Stomach smooth muscle (tissue), 2 donors: ENCODE measurements around the gene SMIM28.

Experiments
- H3K27ac ChIP-seq: one replicate; pipeline ENCODE4 v1.7.0; 2013; ENCODE audit warnings: mild to moderate bottlenecking, low read length, inconsistent platforms
- H3K27me3 ChIP-seq, 2 donors: one replicate each; pipeline ENCODE4 v1.7.0; 2013; ENCODE audit warnings: low read length in 2 of 2; ENCODE audit not compliant: insufficient read depth in 2 of 2, control insufficient read depth in 1 of 2
- H3K36me3 ChIP-seq, 2 donors: one replicate each; pipeline ENCODE4 v1.7.0; 2013; ENCODE audit warnings: low read length in 2 of 2; ENCODE audit not compliant: control insufficient read depth in 2 of 2, insufficient read depth in 2 of 2
- H3K4me1 ChIP-seq: one replicate; pipeline ENCODE4 v1.7.0; 2013; ENCODE audit warnings: low read length; ENCODE audit not compliant: control insufficient read depth, insufficient read depth
- H3K4me3 ChIP-seq, 2 donors: one replicate each; pipeline ENCODE4 v1.7.0; 2013; ENCODE audit warnings: low read length in 2 of 2
- H3K9ac ChIP-seq, 2 donors: one replicate each; pipeline ENCODE4 v1.7.0; 2013; ENCODE audit warnings: low read length in 2 of 2, mild to moderate bottlenecking in 1 of 2
- H3K9me3 ChIP-seq, 2 donors: one replicate each; pipeline ENCODE4 v1.7.0; 2013; ENCODE audit warnings: low read length in 2 of 2; ENCODE audit not compliant: control insufficient read depth in 2 of 2
- donor health status: healthy.
- donor health status: Pancreatic carcinoma.

Gene SMIM28

GRCh38 chr6:138372711-138373463 is 4.8 kb upstream of the SMIM28 start:
- Histone ChIP-seq H3K4me3 (no peak overlapping the region), H3K4me1 (no peaks in the 10 kb centered on the region), H3K9ac (no peak overlapping the region), H3K27ac (no peak overlapping the region), H3K9me3 (no peaks in the 10 kb centered on the region), H3K36me3 (no peaks in the 10 kb centered on the region), H3K27me3 (no peaks in the 10 kb centered on the region)

DNA sequence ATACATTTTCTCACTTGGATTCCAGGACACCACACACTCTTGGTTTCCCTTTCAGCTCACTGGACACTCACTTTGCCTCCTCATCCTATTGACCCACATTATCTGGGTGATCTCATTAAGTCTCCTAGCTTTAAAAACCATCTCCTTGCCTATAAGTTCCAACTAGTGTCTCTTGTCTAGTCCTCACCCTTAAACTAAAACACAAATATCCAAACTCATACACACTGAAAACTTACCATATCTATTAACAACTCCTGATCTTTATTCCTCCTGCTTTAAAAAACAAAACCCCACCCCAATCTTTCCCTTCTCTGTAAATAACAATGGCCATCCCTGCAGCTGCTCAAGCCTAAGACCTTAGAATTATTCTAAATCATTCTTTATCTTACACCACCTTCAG is 3.5 kb upstream of the SMIM28 start:
- no peak overlapping the region for H3K9ac ChIP-seq
- no peak overlapping the region for H3K27ac ChIP-seq

DNA sequence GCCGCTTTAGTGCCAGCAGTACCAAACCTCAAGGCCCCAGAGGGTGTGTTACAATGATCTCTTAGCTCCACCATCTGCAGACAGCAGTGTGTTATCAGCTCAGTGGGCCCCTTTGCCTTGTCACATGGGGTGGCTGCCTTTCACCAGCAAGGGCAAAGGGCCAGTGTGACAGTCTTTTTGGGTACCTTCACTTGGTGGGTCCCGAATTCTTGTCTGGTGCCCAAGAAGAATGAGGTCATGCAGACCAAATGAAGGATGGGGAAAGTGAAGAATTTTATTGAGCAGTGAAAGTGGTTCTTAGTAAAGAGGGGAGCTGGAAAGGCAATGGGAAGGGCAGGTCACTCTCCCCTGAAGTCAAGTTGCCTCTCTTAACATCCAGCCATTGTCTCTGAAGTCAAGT is 2.9 kb upstream of the SMIM28 start:
- Histone ChIP-seq H3K9me3 (no peaks in the 10 kb centered on the region), H3K9ac (no peak overlapping the region), H3K27ac (no peak overlapping the region), H3K27me3 (no peaks in the 10 kb centered on the region), H3K36me3 (no peaks in the 10 kb centered on the region), H3K4me3 (no peak overlapping the region), H3K4me1 (no peaks in the 10 kb centered on the region)

More for the DNA sequence above, 3.5 kb upstream of the SMIM28 start:
- Histone ChIP-seq H3K9me3 (no peaks in the 10 kb centered on the region), H3K4me3 (no peak overlapping the region), H3K27me3 (no peaks in the 10 kb centered on the region), H3K4me1 (no peaks in the 10 kb centered on the region), H3K36me3 (no peaks in the 10 kb centered on the region)

DNA sequence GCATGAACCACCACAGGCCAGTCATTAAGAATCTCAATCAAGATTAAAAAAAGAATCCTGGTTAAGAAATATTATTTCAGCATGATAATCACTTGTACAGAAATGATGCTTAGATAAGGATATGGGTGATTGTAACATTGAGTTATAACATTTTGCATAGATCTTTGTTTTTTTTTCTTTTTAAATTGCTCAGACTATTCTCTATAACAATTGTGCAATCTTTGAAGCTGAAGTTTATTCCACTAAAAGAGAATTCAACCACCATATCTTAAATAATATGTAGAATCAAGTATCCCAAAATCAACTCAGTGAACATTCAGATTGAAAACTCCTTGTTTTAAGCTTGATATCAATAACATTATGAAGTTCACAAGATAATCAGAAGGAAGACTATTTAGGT is 663 bp upstream of the SMIM28 start:
- Histone ChIP-seq H3K36me3 (no peaks in the 10 kb centered on the region), H3K9ac (no peak overlapping the region), H3K4me1 (no peaks in the 10 kb centered on the region), H3K9me3 (no peaks in the 10 kb centered on the region), H3K4me3 (no peak overlapping the region), H3K27ac (no peak overlapping the region), H3K27me3 (no peaks in the 10 kb centered on the region)

GRCh38 chr6:138378463-138378862 is 758 bp downstream of the SMIM28 start:
- no peaks in the 10 kb centered on the region for H3K27me3 ChIP-seq
- H3K9me3 ChIP-seq: no peaks in the 10 kb centered on the region
- H3K4me3 ChIP-seq: no peak overlapping the region
- no peak overlapping the region for H3K27ac ChIP-seq
- H3K4me1 ChIP-seq: no peaks in the 10 kb centered on the region
- H3K9ac ChIP-seq: no peak overlapping the region
- H3K36me3 ChIP-seq: no peaks in the 10 kb centered on the region

DNA sequence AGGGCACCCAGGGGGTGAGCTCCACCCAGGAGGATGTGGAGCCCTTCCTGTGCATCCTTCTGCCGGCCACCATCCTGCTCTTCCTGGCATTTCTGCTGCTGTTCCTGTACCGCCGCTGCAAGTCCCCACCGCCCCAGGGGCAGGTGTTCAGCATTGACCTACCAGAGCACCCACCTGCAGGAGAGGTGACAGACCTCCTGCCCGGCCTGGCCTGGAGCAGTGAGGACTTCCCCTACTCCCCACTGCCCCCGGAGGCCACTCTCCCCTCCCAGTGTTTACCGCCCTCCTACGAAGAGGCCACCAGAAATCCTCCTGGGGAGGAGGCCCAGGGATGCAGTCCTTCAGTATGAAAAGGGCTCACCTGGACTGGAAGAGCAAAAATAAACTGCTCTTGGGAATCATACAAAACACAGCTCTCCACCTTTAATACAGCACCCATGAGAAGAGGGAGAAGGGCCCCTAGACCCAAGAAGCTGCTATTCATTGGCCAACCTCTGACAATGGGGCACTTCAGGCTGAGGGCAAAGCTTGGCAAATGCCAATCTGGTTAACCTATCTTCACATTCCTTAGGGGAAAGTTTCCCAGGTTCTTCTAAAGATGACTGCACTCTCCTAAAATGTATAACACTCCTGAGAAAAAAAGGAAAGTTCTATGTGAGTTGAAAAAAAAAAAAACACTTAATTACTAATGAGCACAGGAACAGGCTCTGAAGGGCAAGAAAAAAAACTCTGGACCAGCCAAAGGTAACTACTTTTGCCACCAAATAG is 5.0 kb downstream of the SMIM28 start:
- Histone ChIP-seq H3K36me3 (no peaks in the 10 kb centered on the region), H3K27ac (no peak overlapping the region), H3K9me3 (no peaks in the 10 kb centered on the region), H3K4me1 (no peaks in the 10 kb centered on the region), H3K9ac (no peak overlapping the region), H3K4me3 (no peak overlapping the region), H3K27me3 (no peaks in the 10 kb centered on the region)

DNA sequence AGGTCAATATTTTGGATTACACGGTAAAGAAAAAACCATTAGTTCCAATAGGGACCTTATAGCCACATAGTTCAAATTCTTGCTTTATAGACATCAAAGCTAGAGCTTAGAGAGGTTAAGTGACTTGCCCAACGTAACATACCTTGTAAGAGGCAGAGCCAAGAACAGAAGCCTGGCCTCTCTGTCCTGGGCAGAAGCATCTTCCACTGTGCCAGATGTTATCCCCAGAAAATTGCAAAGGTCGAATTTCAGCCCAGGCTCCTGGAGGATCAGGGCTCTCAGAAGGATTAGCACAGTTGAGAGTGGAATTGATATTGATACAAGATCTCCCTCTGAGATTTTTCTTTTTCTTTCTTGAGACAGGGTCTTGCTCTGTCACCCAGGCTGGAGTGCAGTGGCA is 6.1 kb downstream of the SMIM28 start:
- no peaks in the 10 kb centered on the region for H3K36me3 ChIP-seq
- H3K27me3 ChIP-seq: no peaks in the 10 kb centered on the region
- no peak overlapping the region for H3K4me3 ChIP-seq
- no peaks in the 10 kb centered on the region for H3K9me3 ChIP-seq
- no peak overlapping the region for H3K27ac ChIP-seq
- no peaks in the 10 kb centered on the region for H3K4me1 ChIP-seq
- no peak overlapping the region for H3K9ac ChIP-seq

- H3K36me3 ChIP-seq: no peaks in the 10 kb centered on the region
- no peaks in the 10 kb centered on the region for H3K9me3 ChIP-seq
- no peaks in the 10 kb centered on the region for H3K4me1 ChIP-seq
Measured at GRCh38 chr6:138386897-138387296, 9.2 kb downstream of the SMIM28 start.

DNA sequence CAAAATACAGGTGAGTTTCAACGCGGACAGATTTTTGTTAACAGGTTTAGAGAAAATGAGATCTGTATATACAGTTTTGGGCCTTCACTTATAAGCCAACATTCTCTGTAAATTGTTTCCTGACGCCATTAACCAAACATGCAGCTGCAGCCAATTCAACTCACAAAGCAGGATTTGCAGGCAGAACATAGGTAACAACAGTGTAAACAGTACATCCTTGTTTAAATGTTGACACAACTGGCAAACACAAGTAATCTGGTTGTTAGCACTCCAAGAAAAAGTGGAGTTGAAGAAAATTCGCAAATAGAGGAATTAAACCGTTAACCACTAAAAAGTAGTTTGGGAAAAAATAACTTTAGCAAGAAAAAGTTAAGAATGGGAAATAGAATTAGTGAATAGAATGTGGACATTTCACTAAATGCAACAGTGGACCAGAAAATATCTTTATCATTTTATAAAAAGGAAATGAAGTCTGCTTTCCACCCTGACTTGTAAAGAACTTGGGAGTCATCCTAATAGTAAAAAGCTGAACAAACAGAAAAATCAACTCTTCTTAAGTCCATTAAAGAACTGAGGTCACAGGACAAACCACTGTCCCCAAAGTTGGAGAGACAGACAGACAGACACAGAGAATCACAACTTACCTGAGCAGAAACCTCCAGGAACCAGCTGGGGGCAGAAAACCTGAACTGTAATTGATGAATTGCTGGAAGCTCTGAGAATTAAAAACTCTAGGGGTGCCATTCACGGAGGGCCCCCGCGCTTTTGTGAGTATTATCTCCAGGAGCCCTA is 10.1 kb downstream of the SMIM28 start:
- Histone ChIP-seq H3K36me3 (no peaks in the 10 kb centered on the region), H3K9me3 (no peaks in the 10 kb centered on the region), H3K27me3 (no peaks in the 10 kb centered on the region), H3K4me1 (no peaks in the 10 kb centered on the region), H3K9ac (no peak overlapping the region), H3K27ac (no peak overlapping the region), H3K4me3 (no peak overlapping the region)

More at GRCh38 chr6:138386897-138387296, 9.2 kb downstream of the SMIM28 start:
- Histone ChIP-seq H3K4me3 (no peak overlapping the region), H3K27ac (no peak overlapping the region), H3K27me3 (no peaks in the 10 kb centered on the region), H3K9ac (no peak overlapping the region)

DNA sequence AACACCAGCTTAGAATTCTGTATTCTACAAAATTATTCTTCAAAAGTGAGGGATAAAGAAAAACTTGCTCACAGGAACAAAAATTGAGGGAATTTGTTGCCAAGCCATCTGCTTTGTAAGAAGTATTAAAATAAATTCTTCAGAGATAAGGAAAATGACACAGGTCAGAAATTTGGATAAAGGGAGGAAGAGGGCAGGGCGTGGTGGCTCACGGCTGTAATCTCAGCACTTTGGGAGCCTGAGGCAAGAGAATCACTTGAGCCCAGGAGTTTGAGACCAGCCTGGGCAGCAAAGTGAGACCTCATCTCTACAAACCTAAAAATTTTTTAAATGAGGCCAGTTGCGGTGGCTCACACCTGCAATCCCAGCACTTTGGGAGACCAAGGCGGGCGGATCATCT is 11.8 kb downstream of the SMIM28 start:
- no peak overlapping the region for H3K27ac ChIP-seq
- no peak overlapping the region for H3K4me3 ChIP-seq
- no peaks in the 10 kb centered on the region for H3K4me1 ChIP-seq
- H3K27me3 ChIP-seq: no peaks in the 10 kb centered on the region
- no peaks in the 10 kb centered on the region for H3K9me3 ChIP-seq
- no peaks in the 10 kb centered on the region for H3K36me3 ChIP-seq
- no peak overlapping the region for H3K9ac ChIP-seq
